Measurements from ENCODE around the gene TMEM203.

Gene TMEM203

DNA sequence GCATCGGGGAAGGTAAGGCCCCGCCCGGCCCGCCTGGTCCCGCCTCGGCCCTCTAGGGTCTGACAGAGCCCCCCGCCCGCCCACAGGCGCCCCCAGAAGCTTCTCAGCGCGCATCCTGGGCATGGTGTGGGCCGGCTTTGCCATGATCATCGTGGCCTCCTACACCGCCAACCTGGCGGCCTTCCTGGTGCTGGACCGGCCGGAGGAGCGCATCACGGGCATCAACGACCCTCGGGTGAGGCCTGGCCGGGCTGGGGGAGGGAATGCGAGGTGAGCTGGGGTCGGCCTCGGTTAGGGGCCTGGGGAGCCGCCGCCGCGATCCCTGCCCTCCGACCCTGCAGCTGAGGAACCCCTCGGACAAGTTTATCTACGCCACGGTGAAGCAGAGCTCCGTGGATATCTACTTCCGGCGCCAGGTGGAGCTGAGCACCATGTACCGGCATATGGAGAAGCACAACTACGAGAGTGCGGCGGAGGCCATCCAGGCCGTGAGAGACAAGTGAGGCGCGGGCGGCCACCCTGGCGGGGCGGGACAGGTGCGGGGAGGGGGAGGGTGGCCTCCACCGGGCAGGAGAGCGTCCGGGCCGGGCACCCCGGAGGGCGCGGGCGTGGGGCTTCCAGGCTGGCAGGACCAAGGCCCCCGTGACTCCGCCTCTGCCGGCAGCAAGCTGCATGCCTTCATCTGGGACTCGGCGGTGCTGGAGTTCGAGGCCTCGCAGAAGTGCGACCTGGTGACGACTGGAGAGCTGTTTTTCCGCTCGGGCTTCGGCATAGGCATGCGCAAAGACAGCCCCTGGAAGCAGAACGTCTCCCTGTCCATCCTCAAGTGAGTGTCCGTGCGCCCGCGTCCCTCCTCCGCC lies 42.7 kb downstream of the TMEM203 start:
- Mint-ChIP-seq H3K27me3 (peaks cover 65 to 78% of the 10 kb centered on the region in 2 donors), H3K36me3 (no peaks in the 10 kb centered on the region), H3K9me3 (no peaks in the 10 kb centered on the region), H3K4me3 (peak overlapping the region in 1 of 2 donors; percentile 39), H3K4me1 (peaks cover 14 to 19% of the 10 kb centered on the region in 2 donors), H3K27ac (no peak overlapping the region)
- DNase-seq (no peak), ATAC-seq (replicated peaks) (no peak)

DNA sequence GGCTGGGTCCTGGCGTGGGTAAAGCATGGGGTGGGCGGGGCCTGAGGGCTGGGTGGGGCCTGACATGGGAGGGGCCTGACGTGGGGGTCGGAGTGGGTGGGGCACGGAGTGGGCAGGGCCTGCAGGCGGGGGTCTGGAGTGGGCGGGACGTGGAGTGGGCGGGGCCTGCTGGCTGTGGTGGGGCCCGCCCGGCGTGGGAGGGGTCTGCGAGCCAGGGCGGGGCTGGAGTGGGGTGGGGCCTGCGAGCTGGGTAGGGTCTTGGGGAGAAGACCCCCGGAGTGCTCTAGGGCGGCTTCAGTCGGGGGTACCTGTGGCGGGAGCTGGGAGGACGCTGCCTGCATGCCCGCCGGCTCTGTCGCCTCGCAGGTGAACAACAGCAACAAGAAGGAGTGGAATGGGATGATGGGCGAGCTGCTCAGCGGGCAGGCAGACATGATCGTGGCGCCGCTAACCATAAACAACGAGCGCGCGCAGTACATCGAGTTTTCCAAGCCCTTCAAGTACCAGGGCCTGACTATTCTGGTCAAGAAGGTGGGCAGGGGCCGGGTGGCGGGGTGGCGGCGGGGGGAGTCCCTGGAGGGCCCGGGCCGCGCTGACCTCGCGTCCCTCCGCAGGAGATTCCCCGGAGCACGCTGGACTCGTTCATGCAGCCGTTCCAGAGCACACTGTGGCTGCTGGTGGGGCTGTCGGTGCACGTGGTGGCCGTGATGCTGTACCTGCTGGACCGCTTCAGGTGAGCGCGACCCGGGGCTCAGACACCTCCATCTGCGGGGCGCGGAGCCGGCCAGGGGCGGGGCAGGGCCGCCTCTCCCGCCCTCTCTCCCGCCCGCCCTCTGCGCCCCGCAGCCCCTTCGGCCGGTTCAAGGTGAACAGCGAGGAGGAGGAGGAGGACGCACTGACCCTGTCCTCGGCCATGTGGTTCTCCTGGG lies 43.6 kb downstream of the TMEM203 start:
- H3K27ac Mint-ChIP-seq: no peak overlapping the region
- H3K9me3 Mint-ChIP-seq: no peaks in the 10 kb centered on the region
- peaks cover 71 to 85% of the 10 kb centered on the region in 2 donors for H3K27me3 Mint-ChIP-seq
- H3K4me1 Mint-ChIP-seq: peaks cover 18 to 24% of the 10 kb centered on the region in 2 donors
- ATAC-seq (replicated peaks) (no peak), DNase-seq (no peak)
- H3K4me3 Mint-ChIP-seq: no peak overlapping the region
- H3K36me3 Mint-ChIP-seq: no peaks in the 10 kb centered on the region

GRCh38 chr9:137160716-137161557 lies 44.5 kb downstream of the TMEM203 start:
- Mint-ChIP-seq H3K9me3 (no peaks in the 10 kb centered on the region), H3K36me3 (no peaks in the 10 kb centered on the region), H3K27me3 (peaks cover 66 to 84% of the 10 kb centered on the region in 2 donors), H3K4me1 (peaks cover 19 to 20% of the 10 kb centered on the region in 2 donors), H3K27ac (peak overlapping the region; percentile 42), H3K4me3 (no peak overlapping the region)
- no peak for ATAC-seq (replicated peaks)
- no peak for DNase-seq

DNA sequence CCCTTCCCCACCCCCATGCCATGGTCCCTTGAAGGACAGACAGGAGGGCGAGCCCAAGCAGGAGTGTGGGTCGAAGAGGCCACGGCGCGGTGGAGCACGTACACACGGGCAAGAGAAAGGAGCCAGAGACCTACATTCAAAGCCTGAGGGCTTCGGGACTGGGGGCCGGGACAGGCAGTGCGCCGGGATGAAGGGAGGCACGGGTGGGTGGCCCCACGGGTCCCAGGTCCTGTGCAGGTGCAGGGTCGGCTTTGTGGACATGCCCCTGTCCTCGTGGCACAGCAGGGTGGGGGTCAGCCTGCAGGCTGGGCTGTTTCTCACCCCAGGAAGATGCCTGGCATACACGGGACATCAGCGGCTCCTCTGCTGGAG lies 45.4 kb downstream of the TMEM203 start:
- no peak overlapping the region for H3K4me3 Mint-ChIP-seq

GRCh38 chr9:137159105-137160053 lies 46.1 kb downstream of the TMEM203 start:
- Mint-ChIP-seq H3K4me3 (no peak overlapping the region), H3K27me3 (peaks cover 66 to 83% of the 10 kb centered on the region in 2 donors), H3K36me3 (no peaks in the 10 kb centered on the region), H3K9me3 (no peaks in the 10 kb centered on the region), H3K4me1 (peaks cover 19 to 20% of the 10 kb centered on the region in 2 donors), H3K27ac (peak overlapping the region; percentile 14)
- peak in 1 of 2 donors; percentile 13 for ATAC-seq (replicated peaks)
- DNase-seq: no peak

More for the DNA sequence above, 45.4 kb downstream of the TMEM203 start:
- ATAC-seq (replicated peaks): no peak
- no peaks in the 10 kb centered on the region for H3K9me3 Mint-ChIP-seq
- H3K27me3 Mint-ChIP-seq: peaks cover 65 to 84% of the 10 kb centered on the region in 2 donors
- H3K4me1 Mint-ChIP-seq: peaks cover 19 to 20% of the 10 kb centered on the region in 2 donors
- peak overlapping the region; percentile 14 for H3K27ac Mint-ChIP-seq
- DNase-seq: no peak
- no peaks in the 10 kb centered on the region for H3K36me3 Mint-ChIP-seq

- Mint-ChIP-seq H3K4me1 (peaks cover 19 to 20% of the 10 kb centered on the region in 2 donors), H3K27me3 (peaks cover 61 to 77% of the 10 kb centered on the region in 2 donors), H3K4me3 (no peak overlapping the region), H3K36me3 (no peaks in the 10 kb centered on the region), H3K9me3 (no peaks in the 10 kb centered on the region), H3K27ac (no peak overlapping the region)
- ATAC-seq (replicated peaks) (no peak), DNase-seq (no peak)
Measured at GRCh38 chr9:137158625-137159024, 46.8 kb downstream of the TMEM203 start.

- Mint-ChIP-seq H3K27ac (no peak overlapping the region), H3K4me1 (peaks cover 18 to 19% of the 10 kb centered on the region in 2 donors), H3K4me3 (no peak overlapping the region), H3K27me3 (peaks cover 55 to 70% of the 10 kb centered on the region in 2 donors), H3K9me3 (no peaks in the 10 kb centered on the region), H3K36me3 (no peaks in the 10 kb centered on the region)
- ATAC-seq (replicated peaks) (no peak), DNase-seq (no peak)
Measured at GRCh38 chr9:137157618-137158415, 47.6 kb downstream of the TMEM203 start.

DNA sequence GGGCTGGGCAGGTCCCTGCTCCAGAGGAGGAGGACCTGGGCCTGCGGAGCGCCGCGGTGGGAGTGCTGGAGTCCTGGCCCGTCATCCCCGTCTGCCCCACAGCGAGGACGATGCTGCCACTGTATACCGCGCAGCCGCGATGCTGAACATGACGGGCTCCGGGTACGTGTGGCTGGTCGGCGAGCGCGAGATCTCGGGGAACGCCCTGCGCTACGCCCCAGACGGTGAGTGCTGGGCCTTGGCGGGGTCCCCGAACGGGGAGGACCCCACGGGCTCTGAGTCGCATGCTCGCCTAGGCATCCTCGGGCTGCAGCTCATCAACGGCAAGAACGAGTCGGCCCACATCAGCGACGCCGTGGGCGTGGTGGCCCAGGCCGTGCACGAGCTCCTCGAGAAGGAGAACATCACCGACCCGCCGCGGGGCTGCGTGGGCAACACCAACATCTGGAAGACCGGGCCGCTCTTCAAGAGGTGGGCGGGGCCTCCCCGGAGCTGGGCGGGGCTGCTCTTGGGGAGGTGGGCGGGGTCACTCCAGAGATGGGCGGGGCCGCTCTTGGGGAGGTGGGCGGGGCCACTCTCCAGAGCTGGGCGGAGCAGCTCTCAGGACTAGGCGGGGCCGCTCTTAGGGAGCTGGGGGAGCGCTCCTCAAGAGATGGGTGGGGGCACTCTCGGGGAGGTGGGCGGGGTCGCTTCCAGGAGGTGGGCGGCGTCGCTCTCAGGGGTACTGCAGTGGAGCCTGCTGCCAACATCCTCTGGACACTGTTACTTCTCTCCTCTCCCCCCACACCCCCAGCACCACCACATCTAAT lies 48.7 kb downstream of the TMEM203 start:
- Mint-ChIP-seq H3K27ac (peak overlapping the region; percentile 56), H3K4me3 (peak overlapping the region; percentile 53 to 68), H3K36me3 (no peaks in the 10 kb centered on the region), H3K9me3 (no peaks in the 10 kb centered on the region), H3K27me3 (peaks cover 52 to 67% of the 10 kb centered on the region in 2 donors), H3K4me1 (peaks cover 18 to 21% of the 10 kb centered on the region in 2 donors)
- DNase-seq (peak; percentile 45), ATAC-seq (replicated peaks) (peak; percentile 63 to 68)

Data from stimulated activated naive B cell treated with anti-CD40 and anti-IgM and Interleukin-4, amounts not matched to agents 10 μg/mL and 1 μg/mL and 100 μg/mL, for 72 hours (primary cell).